Measurements from ENCODE around the gene OPALIN.

DNA sequence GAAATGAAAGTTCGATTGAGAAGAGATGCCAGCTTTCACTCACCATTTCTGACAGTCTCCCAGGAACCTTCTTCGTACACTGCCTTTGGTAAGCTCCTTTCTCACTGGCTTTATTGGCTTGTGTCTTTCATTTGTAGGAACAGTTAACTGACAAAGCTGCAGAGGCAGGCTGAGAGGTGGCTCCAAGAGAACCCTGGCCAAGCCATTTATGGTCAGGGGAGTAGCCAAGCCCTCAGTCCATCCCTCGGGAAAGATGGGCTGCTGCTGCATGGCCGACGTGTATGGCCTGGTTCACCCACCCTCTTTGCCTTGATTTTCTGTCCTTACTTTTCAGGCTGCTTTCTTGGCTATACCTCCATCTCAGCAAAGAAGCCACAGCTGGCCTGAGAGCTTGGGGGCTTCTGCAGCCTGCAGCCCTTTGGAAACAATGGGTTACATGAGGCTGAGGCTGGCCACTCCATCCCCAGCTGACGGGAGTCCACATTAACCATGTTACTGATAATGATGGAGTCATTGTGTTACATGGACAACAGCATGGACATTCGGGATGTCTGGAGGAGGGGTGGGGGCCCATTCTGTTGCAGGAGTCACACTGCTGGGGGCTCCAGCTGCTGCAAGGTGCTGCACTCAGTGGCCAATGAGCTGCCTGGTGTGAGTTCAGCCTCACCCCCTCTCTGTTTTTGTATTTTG, at the start of gene OPALIN:
- TF ChIP-seq, protein P1, sequence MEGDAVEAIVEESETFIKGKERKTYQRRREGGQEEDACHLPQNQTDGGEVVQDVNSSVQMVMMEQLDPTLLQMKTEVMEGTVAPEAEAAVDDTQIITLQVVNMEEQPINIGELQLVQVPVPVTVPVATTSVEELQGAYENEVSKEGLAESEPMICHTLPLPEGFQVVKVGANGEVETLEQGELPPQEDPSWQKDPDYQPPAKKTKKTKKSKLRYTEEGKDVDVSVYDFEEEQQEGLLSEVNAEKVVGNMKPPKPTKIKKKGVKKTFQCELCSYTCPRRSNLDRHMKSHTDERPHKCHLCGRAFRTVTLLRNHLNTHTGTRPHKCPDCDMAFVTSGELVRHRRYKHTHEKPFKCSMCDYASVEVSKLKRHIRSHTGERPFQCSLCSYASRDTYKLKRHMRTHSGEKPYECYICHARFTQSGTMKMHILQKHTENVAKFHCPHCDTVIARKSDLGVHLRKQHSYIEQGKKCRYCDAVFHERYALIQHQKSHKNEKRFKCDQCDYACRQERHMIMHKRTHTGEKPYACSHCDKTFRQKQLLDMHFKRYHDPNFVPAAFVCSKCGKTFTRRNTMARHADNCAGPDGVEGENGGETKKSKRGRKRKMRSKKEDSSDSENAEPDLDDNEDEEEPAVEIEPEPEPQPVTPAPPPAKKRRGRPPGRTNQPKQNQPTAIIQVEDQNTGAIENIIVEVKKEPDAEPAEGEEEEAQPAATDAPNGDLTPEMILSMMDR (IDR thresholded peaks at IDR 0.05): no peak
- TF ChIP-seq POLR2A (IDR thresholded peaks at IDR 0.05): no peak

Data from breast epithelium (tissue), 3 donors.